Measurements from ENCODE around the gene ZC3H4.

ZC3H4 gene

DNA sequence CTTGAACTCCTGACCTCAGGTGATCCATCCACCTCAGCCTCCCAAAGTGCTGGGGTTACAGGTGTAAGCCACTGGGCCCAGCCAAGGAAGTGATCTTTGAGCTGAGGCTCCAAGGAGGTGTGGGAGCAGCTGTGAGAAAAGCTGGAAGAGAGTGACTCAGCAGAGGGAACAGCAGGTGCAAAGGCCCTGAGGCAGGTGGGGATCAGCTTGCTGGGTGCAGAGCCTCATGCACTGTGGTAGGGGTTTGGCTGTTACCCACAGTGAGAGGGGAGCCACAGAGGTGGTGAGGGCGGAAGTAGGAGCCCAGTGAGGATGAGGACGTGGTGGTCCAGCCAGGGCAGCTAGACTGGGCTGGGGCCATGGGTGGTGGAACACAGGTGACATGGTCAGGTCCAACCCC, 87.4 kb downstream of the ZC3H4 start:
- no peak for DNase-seq (ENCODE audit: low spot score)
- in situ Hi-C loops (cut with MboI; ENCODE audit: low pct_unique_long_range_greater_than_20kb, low sequenced_read_pairs, unreplicated experiment): no loop called here
- TF ChIP-seq, protein P1, sequence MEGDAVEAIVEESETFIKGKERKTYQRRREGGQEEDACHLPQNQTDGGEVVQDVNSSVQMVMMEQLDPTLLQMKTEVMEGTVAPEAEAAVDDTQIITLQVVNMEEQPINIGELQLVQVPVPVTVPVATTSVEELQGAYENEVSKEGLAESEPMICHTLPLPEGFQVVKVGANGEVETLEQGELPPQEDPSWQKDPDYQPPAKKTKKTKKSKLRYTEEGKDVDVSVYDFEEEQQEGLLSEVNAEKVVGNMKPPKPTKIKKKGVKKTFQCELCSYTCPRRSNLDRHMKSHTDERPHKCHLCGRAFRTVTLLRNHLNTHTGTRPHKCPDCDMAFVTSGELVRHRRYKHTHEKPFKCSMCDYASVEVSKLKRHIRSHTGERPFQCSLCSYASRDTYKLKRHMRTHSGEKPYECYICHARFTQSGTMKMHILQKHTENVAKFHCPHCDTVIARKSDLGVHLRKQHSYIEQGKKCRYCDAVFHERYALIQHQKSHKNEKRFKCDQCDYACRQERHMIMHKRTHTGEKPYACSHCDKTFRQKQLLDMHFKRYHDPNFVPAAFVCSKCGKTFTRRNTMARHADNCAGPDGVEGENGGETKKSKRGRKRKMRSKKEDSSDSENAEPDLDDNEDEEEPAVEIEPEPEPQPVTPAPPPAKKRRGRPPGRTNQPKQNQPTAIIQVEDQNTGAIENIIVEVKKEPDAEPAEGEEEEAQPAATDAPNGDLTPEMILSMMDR (IDR thresholded peaks at IDR 0.05; ENCODE audit: extremely low read depth, insufficient read depth, missing control alignments): no peak

DNA sequence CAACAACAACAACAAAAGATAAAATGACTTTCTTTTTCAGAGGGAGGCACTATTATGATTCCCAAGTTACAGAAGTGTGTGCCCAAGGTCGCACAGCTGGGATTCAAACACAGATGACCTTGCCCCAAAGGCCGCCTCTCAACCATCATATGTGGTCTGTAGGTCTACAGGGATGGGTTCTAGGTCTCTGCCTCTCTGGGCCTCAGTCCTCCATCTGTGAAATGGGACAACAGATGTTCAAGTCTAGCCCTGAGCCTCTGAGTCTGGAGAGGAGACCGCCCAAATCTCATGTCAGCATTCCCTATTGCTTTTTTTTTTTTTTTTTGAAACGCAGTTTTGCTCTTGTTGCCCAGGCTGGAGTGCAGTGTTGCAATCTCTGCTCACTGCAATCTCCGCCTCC, 89.1 kb downstream of the ZC3H4 start:
- TF ChIP-seq, protein P1 (IDR thresholded peaks at IDR 0.05; ENCODE audit: extremely low read depth, insufficient read depth, missing control alignments): no peak
- in situ Hi-C loops (cut with MboI; ENCODE audit: low pct_unique_long_range_greater_than_20kb, low sequenced_read_pairs, unreplicated experiment): no loop called here
- no peak for DNase-seq (ENCODE audit: low spot score)

DNA sequence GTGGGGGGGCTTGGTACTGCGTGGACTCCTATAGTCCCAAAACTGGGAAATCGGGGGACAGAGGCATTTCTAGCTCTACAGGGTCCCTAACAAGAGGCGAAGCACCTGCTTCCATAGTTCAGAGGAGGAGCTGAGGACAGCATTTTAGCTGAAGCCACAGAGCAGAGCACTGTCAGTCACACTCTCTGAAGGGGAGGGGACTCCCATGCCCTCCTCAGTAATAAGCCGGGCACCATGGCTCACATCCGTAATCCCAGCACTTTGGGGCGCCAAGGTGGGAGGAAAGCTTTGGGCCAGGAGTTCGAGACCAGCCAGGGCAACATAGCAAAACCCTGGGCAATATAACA, 90.2 kb downstream of the ZC3H4 start:
- TF ChIP-seq, protein P1 (IDR thresholded peaks at IDR 0.05; ENCODE audit: extremely low read depth, insufficient read depth, missing control alignments): no peak
- DNase-seq (ENCODE audit: low spot score): no peak
- in situ Hi-C loops (cut with MboI; ENCODE audit: low pct_unique_long_range_greater_than_20kb, low sequenced_read_pairs, unreplicated experiment): no loop called here

DNA sequence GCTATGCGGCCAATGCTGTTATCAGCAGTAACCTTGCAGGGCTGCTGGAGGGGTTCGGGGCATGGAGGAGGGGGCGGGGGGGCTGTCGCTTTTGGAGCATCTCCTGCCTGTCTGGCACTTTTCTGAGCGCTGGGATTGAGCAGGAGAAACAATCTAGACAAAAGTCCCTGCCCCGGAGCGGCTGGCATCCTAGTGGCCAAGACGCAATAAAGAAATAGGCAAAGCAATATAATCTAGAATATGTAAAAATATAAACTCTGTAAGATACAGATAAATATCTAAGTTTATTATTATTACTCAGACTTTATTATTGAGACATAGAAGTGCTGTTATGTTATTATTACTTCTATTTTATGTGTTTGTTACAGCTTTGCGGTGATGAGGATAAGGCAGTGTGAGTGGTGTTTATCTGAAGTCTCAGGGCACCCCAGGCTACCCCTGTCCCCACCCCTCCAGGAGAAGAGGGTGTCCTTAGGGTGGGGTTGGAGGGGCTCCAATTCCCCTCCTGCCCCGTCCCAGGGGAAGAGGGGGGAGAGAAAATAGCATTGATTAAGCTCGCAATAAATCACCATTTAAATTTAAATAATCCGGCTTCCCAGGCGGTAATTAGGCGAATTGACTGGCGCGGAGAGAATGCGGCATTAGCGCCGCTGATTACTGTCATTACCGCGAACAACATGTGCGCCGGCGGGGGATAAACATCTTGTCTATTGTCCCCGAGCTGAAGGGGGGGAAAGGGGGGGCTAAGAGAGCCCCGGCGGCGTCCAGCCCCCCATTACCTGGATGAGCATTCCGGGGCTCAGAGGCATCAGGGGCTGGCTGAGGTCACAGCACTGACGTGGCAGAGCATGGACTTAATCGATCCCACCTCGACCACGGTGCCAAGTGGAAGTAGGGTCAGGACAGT, 90.8 kb downstream of the ZC3H4 start:
- in situ Hi-C loops (cut with MboI; ENCODE audit: low pct_unique_long_range_greater_than_20kb, low sequenced_read_pairs, unreplicated experiment): no loop called here
- TF ChIP-seq, protein P1 (IDR thresholded peaks at IDR 0.05; ENCODE audit: extremely low read depth, insufficient read depth, missing control alignments): no peak
- no peak for DNase-seq (ENCODE audit: low spot score)

DNA sequence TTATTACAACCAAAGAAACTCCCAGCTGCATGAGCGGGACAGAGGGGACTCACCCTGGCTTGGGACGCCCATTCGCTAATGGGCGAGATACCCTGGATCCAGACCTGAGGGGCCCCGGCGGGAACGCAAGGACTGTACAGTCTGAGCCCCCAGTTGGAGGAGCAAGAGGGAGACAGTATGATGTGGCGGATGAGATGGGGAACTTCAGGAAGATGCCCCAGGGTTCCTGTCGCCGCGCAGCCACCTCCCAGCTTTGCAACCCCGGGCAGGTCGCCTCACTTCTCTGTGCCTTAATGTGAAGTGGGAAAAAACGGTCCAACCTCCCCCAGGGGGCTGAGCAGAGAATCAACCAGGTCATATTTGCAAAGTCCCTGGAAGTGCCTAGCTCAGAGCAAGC, 91.4 kb downstream of the ZC3H4 start:
- in situ Hi-C loops (cut with MboI; ENCODE audit: low pct_unique_long_range_greater_than_20kb, low sequenced_read_pairs, unreplicated experiment): no loop called here
- TF ChIP-seq, protein P1 (IDR thresholded peaks at IDR 0.05; ENCODE audit: extremely low read depth, insufficient read depth, missing control alignments): no peak
- no peak for DNase-seq (ENCODE audit: low spot score)

DNA sequence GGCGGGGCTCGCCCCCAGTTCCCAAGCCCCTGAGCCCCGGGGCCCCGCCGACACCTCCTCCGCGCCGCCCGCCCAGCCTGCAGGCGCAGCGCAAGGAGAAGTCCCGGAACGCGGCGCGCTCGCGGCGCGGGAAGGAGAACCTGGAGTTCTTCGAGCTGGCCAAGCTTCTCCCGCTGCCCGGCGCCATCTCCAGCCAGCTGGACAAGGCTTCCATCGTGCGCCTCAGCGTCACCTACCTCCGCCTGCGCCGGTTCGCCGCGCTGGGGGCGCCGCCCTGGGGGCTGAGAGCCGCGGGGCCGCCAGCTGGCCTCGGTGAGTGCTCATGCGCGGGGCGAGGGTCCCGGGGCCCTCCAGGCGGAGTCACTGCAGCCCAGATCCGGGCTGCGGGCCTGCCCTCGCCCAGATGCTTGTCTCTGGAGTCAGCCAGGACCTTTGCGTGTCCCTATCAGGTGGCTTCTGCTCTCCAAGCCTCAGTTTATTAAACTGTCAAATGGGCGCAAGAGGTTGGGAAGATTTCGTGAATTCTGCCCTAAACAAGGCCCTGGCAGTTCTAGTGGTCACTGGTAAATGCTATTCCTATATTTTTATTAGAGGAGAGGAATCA, 91.9 kb downstream of the ZC3H4 start:
- in situ Hi-C loops (cut with MboI; ENCODE audit: low pct_unique_long_range_greater_than_20kb, low sequenced_read_pairs, unreplicated experiment): no loop called here
- no peak for DNase-seq (ENCODE audit: low spot score)
- TF ChIP-seq, protein P1 (IDR thresholded peaks at IDR 0.05; ENCODE audit: extremely low read depth, insufficient read depth, missing control alignments): no peak
